Measurements from ENCODE around the gene CTIF.

Gene CTIF

GRCh38 chr18:48683197-48683596 lies 144.4 kb downstream of the CTIF start:
- Histone ChIP-seq H3K9me3 (ENCODE audit: low read depth, low read length) (no peaks in the 10 kb centered on the region), H3K4me3 (no peak overlapping the region), H3K36me3 (ENCODE audit: insufficient read depth, low read length) (no peaks in the 10 kb centered on the region; the same call in 1 of the 2 replicates), H3K9ac (ENCODE audit: insufficient read length) (no peak overlapping the region), H3K27ac (no peak overlapping the region)
- TF ChIP-seq FOXP2 (optimal IDR thresholded peaks at IDR 0.05; ENCODE audit: control extremely low read depth, extremely low read length, insufficient read depth) (no peak), POLR2AphosphoS5 (IDR thresholded peaks at IDR 0.05; ENCODE audit: borderline replicate concordance, low read depth, low read length) (no peak), EZH2 (IDR thresholded peaks at IDR 0.05) (no peak)
- no peak for DNase-seq (ENCODE audit: low read depth, low spot score)

- DNase-seq (ENCODE audit: low read depth, low spot score): no peak
- TF ChIP-seq EZH2 (IDR thresholded peaks at IDR 0.05) (no peak), FOXP2 (optimal IDR thresholded peaks at IDR 0.05; ENCODE audit: control extremely low read depth, extremely low read length, insufficient read depth) (no peak), POLR2AphosphoS5 (IDR thresholded peaks at IDR 0.05; ENCODE audit: borderline replicate concordance, low read depth, low read length) (no peak)
- H3K4me3 ChIP-seq: no peak overlapping the region
- H3K36me3 ChIP-seq (ENCODE audit: insufficient read depth, low read length): no peaks in the 10 kb centered on the region; the same call in 1 of the 2 replicates
- no peak overlapping the region for H3K9ac ChIP-seq (ENCODE audit: insufficient read length)
- H3K9me3 ChIP-seq (ENCODE audit: low read depth, low read length): no peaks in the 10 kb centered on the region
- no peak overlapping the region for H3K27ac ChIP-seq
Measured at GRCh38 chr18:48683661-48684060, 144.8 kb downstream of the CTIF start.

DNA sequence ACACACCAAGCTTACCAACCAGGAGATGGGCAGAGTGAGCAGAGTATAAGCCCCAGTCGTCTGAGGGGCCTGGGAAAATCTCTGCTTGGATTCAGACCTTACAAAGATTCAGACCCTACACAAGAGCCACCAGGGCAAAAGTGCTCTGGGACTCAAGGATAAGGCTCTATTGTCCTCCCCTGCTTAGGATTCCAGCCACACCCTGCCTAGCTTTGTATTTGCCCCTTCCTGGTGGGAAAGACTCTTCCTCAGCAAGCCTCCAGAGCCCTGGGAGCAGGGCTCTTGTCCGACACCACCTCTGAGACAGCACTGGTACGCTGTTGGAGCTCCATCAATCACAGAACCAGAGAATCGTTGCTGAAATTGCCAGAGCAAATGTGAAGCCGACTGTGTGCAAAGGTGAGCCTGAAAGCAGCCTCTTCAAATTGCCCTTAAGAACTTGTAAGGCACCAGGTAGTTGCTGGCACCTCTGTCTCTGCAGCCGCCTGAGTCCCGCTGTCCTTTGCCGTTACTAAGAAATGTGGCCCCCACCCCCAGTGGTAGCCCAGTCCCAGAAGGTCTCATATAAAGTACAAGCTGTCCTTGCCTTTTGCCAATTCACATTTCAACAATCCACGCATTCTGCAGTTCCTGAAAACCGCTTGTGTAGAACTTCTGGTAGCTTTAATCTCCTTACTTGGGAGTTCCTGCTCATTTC lies 148.7 kb downstream of the CTIF start:
- Histone ChIP-seq H3K9ac (ENCODE audit: insufficient read length) (no peak overlapping the region), H3K4me3 (no peak overlapping the region), H3K9me3 (ENCODE audit: low read depth, low read length) (no peaks in the 10 kb centered on the region), H3K36me3 (ENCODE audit: insufficient read depth, low read length) (no peaks in the 10 kb centered on the region; the same call in 1 of the 2 replicates), H3K27ac (no peak overlapping the region)
- no peak for DNase-seq (ENCODE audit: low read depth, low spot score)
- TF ChIP-seq POLR2AphosphoS5 (IDR thresholded peaks at IDR 0.05; ENCODE audit: borderline replicate concordance, low read depth, low read length) (no peak), FOXP2 (optimal IDR thresholded peaks at IDR 0.05; ENCODE audit: control extremely low read depth, extremely low read length, insufficient read depth) (no peak), EZH2 (IDR thresholded peaks at IDR 0.05) (no peak)

DNA sequence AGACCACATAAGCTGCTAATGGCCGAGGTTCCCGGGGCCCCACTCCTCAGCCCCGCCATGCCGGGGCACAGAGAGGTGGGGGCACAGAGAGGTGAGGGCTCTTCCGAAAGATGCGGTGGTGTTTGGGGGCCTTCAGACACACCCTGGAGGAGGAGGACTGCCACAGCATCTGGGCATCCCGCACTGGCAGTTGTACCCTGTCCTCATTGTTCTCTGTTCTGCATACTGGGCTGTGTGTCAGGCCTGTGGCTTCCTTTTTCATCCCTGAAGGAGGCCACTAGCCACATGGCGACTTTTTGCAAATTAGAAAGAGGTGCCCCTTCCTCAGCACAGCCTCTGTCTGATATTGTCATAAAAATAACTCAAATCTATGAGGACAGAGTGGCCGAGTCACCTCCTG lies 150.1 kb downstream of the CTIF start:
- no peak overlapping the region for H3K27ac ChIP-seq
- no peak for DNase-seq (ENCODE audit: low read depth, low spot score)
- H3K9me3 ChIP-seq (ENCODE audit: low read depth, low read length): no peaks in the 10 kb centered on the region
- H3K9ac ChIP-seq (ENCODE audit: insufficient read length): no peak overlapping the region
- TF ChIP-seq POLR2AphosphoS5 (IDR thresholded peaks at IDR 0.05; ENCODE audit: borderline replicate concordance, low read depth, low read length) (no peak), FOXP2 (optimal IDR thresholded peaks at IDR 0.05; ENCODE audit: control extremely low read depth, extremely low read length, insufficient read depth) (no peak), EZH2 (IDR thresholded peaks at IDR 0.05) (no peak)
- H3K4me3 ChIP-seq: no peak overlapping the region
- no peaks in the 10 kb centered on the region; the same call in 1 of the 2 replicates for H3K36me3 ChIP-seq (ENCODE audit: insufficient read depth, low read length)

- no peak for DNase-seq (ENCODE audit: low read depth, low spot score)
- H3K36me3 ChIP-seq (ENCODE audit: insufficient read depth, low read length): no peaks in the 10 kb centered on the region; the same call in 1 of the 2 replicates
Measured at GRCh38 chr18:48689548-48689947, 150.7 kb downstream of the CTIF start.

GRCh38 chr18:48690494-48690893 lies 151.7 kb downstream of the CTIF start:
- no peak overlapping the region for H3K27ac ChIP-seq
- no peaks in the 10 kb centered on the region for H3K9me3 ChIP-seq (ENCODE audit: low read depth, low read length)
- TF ChIP-seq EZH2 (IDR thresholded peaks at IDR 0.05): no peak
- no peak for TF ChIP-seq POLR2AphosphoS5 (IDR thresholded peaks at IDR 0.05; ENCODE audit: borderline replicate concordance, low read depth, low read length)
- no peak for TF ChIP-seq FOXP2 (optimal IDR thresholded peaks at IDR 0.05; ENCODE audit: control extremely low read depth, extremely low read length, insufficient read depth)
- no peak overlapping the region for H3K4me3 ChIP-seq
- no peak for DNase-seq (ENCODE audit: low read depth, low spot score)
- no peak overlapping the region for H3K9ac ChIP-seq (ENCODE audit: insufficient read length)
- H3K36me3 ChIP-seq (ENCODE audit: insufficient read depth, low read length): no peaks in the 10 kb centered on the region; the same call in 1 of the 2 replicates

More at GRCh38 chr18:48689548-48689947, 150.7 kb downstream of the CTIF start:
- TF ChIP-seq POLR2AphosphoS5 (IDR thresholded peaks at IDR 0.05; ENCODE audit: borderline replicate concordance, low read depth, low read length) (no peak), EZH2 (IDR thresholded peaks at IDR 0.05) (no peak), FOXP2 (optimal IDR thresholded peaks at IDR 0.05; ENCODE audit: control extremely low read depth, extremely low read length, insufficient read depth) (no peak)
- Histone ChIP-seq H3K9ac (ENCODE audit: insufficient read length) (no peak overlapping the region), H3K4me3 (no peak overlapping the region), H3K27ac (no peak overlapping the region), H3K9me3 (ENCODE audit: low read depth, low read length) (no peaks in the 10 kb centered on the region)

DNA sequence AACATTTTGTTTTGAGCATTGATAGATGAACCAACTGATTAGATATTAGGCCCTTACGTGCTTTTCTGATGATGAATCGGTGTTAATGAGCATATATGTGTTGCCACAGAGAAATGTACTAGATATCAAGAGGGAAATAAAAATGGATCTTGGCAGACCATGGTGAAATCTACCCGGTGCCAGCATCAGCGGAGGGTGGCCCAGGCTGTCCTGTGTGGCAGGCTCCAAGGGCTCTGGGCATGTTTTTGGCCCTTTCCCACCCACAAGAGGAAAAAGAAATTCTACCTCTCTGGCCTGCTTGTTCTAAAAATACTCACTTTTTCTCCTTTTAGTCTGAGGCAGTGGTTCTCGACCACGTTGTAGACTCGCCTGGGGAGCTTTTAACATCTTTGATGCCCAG lies 154.2 kb downstream of the CTIF start:
- no peak for DNase-seq (ENCODE audit: low read depth, low spot score)
- no peak overlapping the region for H3K9ac ChIP-seq (ENCODE audit: insufficient read length)
- H3K4me3 ChIP-seq: no peak overlapping the region
- no peak overlapping the region for H3K27ac ChIP-seq
- no peak for TF ChIP-seq EZH2 (IDR thresholded peaks at IDR 0.05)
- TF ChIP-seq FOXP2 (optimal IDR thresholded peaks at IDR 0.05; ENCODE audit: control extremely low read depth, extremely low read length, insufficient read depth): no peak
- no peak for TF ChIP-seq POLR2AphosphoS5 (IDR thresholded peaks at IDR 0.05; ENCODE audit: borderline replicate concordance, low read depth, low read length)
- H3K36me3 ChIP-seq (ENCODE audit: insufficient read depth, low read length): no peaks in the 10 kb centered on the region; the same call in 1 of the 2 replicates
- H3K9me3 ChIP-seq (ENCODE audit: low read depth, low read length): no peaks in the 10 kb centered on the region

GRCh38 chr18:48693625-48694262 lies 154.9 kb downstream of the CTIF start:
- no peak overlapping the region for H3K4me3 ChIP-seq
- DNase-seq (ENCODE audit: low read depth, low spot score): no peak
- H3K27ac ChIP-seq: no peak overlapping the region
- no peak overlapping the region for H3K9ac ChIP-seq (ENCODE audit: insufficient read length)
- no peaks in the 10 kb centered on the region for H3K36me3 ChIP-seq (ENCODE audit: insufficient read depth, low read length)
- no peaks in the 10 kb centered on the region for H3K9me3 ChIP-seq (ENCODE audit: low read depth, low read length)
- TF ChIP-seq POLR2AphosphoS5 (IDR thresholded peaks at IDR 0.05; ENCODE audit: borderline replicate concordance, low read depth, low read length) (no peak), EZH2 (IDR thresholded peaks at IDR 0.05) (no peak), FOXP2 (optimal IDR thresholded peaks at IDR 0.05; ENCODE audit: control extremely low read depth, extremely low read length, insufficient read depth) (no peak)
